Fibroblast of skin of abdomen (primary cell): ENCODE data around the gene MSANTD1.
A peak's percentile ranks its signal among the peaks of the same experiment; 100 is the strongest.

ENCODE experiments used
- DNase-seq: peaks from one replicate; pipeline ENCODE4 v3.0.0-alpha.2; 2013

Gene MSANTD1

GRCh38 chr4:3267576-3268394 lies 18.8 kb downstream of the MSANTD1 start:
- no peak for DNase-seq

GRCh38 chr4:3268395-3269104 lies 19.6 kb downstream of the MSANTD1 start:
- no peak for DNase-seq

- no peak for DNase-seq
These were observed 20.4 kb downstream of the MSANTD1 start for GRCh38 chr4:3269105-3269927.

GRCh38 chr4:3269991-3270611 lies 21.1 kb downstream of the MSANTD1 start:
- no peak for DNase-seq

GRCh38 chr4:3271131-3271530 lies 22.2 kb downstream of the MSANTD1 start:
- no peak for DNase-seq

GRCh38 chr4:3276986-3277385 lies 28.0 kb downstream of the MSANTD1 start:
- DNase-seq: peak; percentile 56

DNA sequence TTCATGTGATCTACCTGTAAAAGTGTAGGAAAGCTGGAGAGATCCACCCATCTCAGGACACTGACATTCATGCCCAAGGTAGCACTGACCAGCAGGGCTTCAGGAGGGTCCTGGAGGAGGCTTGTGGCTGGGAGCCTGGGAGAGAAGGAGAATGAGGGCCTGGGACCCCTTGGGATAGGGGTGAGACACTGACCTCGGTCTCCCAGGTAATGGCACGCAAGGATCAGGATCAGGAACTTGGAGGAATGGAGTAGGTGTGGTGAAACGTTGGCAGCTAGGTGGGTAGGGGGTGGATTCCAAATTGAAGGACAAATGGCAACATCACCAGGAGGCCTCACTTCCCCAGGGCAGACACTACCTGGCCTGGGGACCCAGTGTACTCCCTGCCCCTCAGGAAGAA lies 31.5 kb downstream of the MSANTD1 start:
- DNase-seq: no peak

DNA sequence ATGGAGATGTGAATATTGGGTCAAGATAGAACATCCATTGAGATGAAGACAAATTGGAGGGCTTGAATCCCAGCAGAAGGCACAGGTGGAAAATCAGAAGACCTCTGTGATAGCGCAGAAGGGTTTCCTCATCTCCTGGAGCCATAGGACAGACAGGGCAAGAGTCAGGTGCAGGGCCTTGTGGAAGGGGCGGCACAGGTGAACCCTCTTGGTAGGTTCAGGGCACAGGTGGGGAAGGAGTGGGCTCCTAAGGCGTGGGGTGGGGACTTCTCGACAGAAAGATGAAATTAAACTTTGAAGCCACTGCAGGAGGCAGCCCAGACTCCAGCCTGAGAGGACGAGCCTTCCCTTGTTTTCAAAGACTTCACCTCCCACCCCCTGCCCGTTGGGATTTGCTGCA lies 34.5 kb downstream of the MSANTD1 start:
- no peak for DNase-seq

GRCh38 chr4:3283916-3284315 lies 35.0 kb downstream of the MSANTD1 start:
- no peak for DNase-seq

- no peak for DNase-seq
These were observed 36.0 kb downstream of the MSANTD1 start for GRCh38 chr4:3284734-3285557.

DNA sequence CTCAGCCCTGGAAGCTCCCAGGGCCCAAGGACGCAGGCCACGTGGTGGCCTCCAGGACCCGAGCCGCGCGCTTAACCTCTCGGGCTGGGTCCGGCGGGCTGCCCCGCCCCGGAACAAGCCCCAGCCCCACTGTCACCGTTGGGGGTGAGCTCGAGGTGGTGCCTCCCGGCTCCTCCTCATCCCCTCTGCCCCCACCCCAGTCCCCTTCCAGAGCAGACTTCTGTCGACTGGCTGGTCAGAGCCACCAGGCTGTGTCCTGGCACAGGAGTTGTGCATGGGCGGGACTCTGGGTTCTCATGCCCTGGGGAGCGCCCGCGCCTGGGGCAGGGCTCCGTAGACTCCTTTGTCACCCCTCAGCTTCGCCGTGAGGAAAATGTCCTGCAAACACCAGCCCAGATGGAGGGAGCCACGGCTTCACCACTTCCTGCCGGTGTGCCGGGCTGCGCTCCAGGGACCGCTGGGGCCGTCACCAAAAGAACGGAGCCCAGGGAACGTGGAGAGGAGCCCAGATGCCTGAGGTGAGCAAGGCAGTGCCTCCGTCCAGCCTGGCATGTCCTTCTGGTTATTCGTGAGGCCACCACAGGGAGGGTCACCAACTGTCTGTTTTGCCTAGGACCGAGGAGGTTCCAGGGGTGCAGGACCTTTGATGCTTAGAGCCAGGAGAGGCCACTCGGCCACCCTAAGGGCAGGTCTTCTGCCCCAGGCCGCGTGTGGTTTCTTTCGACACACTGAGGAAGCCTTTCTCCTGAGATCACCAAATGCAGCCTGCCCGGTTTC lies 36.8 kb downstream of the MSANTD1 start:
- peak; percentile 35 for DNase-seq

DNA sequence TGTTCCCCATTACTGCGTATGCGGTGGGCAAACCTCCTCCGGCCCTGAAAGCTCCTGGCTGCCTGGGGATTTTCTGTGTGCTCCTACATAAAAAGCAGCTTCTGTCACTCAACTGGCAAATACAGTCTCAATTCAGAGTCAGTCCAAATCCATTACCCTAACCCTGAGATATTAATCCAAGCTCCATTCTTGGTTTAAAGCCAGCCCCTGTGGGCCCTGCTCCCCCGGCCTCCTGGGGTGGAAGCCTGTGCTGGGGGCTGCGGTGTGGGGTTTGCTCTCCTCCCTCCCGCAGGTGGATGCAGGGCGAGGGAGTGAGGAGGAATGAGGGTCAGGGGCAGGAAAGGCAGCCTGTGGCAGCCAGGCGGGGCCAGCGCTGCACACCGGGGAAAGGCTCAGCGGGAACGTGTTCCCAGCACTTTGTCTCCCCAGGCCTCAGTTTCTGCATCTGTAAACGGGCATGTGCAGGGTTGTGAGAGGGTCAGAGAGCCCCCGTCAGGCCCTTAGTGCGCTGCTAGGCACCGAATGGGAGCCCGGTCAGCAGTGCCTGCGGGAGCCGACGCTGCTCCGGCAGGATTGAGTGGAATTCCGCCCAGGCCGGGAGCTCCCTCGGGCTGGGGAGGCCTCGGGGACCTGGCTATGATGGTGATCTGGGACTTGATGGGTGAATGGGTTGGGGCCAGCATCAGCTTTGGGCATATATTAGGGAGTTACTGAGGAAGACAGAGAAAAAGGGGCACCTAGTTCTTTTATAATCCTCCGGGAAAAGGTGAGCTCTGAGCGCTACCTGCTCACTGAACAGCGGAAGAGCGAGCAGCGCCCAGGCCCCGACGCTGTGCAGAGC lies 37.6 kb downstream of the MSANTD1 start:
- DNase-seq: no peak

GRCh38 chr4:3287271-3287971 lies 38.5 kb downstream of the MSANTD1 start:
- DNase-seq: no peak

- no peak for DNase-seq
These were observed 39.1 kb downstream of the MSANTD1 start for GRCh38 chr4:3287972-3288570.

GRCh38 chr4:3288571-3289094 lies 39.7 kb downstream of the MSANTD1 start:
- DNase-seq: no peak

DNA sequence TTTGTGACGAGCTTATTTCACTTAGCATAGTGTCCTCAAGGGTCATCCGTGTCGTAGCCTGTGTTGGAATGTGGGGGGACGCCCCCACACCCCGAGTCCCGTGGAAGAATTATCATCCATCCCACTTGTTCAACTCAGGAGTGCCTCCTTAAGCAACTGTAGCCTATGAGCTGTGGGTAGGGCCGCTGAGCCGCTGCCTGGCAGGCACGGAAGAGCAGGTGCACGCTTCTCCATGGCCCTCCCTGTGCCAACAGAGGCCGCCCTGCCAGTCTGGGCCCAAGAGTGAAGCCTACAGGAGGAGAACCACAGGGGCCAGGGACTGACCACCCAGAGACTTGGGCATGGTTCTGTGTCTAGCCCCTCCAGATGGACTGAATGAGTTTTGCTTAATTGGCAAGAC lies 41.5 kb downstream of the MSANTD1 start:
- no peak for DNase-seq

DNA sequence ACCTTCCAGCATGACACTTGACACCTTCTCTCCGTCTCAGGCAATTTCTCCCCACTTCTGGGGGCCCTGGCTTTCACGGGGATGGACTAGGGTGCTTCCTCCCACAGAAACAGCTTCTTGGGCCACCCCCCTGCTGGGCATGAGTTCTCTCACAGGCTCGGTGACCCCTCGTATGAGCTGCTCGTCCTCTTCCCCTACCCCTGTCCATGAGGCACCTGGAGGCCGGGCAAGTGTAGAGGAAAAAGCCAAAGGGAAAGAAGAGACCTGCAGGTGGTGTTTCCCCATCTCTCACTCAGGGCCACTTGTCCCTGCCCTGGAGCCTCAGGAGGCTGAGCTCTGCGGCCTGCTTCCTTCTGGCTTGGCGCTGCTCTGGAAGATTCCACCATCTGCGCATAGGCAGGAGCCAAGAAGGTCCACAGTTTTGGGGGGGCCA lies 41.9 kb downstream of the MSANTD1 start:
- no peak for DNase-seq

DNA sequence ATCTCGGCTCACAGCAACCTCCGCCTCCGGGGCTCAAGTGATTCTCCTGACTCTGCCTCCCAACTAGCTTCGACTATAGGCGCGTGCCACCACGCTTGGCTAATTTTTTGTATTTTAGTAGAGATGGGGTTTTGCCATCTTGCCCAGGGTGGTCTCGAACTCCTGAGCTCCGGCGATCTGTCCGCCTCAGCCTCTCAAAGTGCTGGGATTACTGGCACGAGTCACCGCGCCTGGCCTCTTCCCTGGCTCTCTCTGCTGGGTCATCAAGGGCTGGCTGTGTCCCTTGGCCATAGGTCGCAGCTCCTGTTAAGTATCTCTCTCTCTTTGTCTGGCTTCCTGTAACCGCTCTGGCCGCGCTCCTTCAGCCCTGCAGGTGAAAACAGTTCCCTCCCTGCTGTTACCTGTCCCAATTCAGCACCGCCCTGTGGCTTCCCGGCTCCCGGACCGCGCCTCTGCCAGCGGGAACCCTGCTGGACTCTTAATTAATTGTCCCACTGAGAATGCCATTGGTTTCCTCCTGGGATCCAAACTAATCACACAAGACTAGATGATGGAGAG lies 42.5 kb downstream of the MSANTD1 start:
- no peak for DNase-seq
